ENCODE data around the gene CCDC192.

CCDC192 gene

DNA sequence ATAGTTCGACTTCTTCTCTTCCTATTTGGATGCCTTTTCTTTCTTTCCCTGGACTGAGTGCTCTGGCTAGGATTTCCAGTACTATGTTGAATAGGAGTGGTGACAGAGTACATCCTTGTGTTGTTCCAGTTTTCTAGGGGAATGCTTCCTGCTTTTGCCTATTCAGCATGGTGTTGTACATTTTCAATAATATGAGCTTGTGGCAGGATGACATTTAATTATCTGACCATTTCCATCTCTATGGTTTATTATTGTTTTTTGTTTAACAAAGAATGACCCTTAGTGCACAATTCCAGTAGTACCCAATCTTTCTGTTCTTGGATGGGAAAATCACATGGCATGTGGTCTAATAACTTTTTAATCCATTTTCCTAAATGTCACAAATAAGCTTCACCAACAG is 244.8 kb downstream of the CCDC192 start (continued):
- TF ChIP-seq, protein P1, sequence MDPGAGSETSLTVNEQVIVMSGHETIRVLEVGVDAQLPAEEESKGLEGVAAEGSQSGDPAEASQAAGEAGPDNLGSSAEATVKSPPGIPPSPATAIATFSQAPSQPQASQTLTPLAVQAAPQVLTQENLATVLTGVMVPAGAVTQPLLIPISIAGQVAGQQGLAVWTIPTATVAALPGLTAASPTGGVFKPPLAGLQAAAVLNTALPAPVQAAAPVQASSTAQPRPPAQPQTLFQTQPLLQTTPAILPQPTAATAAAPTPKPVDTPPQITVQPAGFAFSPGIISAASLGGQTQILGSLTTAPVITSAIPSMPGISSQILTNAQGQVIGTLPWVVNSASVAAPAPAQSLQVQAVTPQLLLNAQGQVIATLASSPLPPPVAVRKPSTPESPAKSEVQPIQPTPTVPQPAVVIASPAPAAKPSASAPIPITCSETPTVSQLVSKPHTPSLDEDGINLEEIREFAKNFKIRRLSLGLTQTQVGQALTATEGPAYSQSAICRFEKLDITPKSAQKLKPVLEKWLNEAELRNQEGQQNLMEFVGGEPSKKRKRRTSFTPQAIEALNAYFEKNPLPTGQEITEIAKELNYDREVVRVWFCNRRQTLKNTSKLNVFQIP (CRISPR knock-in tag; IDR thresholded peaks at IDR 0.05; ENCODE audit: borderline replicate concordance, low read depth) = no peak
- TF ChIP-seq ARNTL (CRISPR knock-in tag; IDR thresholded peaks at IDR 0.05; ENCODE audit: borderline replicate concordance, low read depth) (no peak), ZNF70 (CRISPR knock-in tag; IDR thresholded peaks at IDR 0.05) (no peak)
- TF ChIP-seq, protein P2, sequence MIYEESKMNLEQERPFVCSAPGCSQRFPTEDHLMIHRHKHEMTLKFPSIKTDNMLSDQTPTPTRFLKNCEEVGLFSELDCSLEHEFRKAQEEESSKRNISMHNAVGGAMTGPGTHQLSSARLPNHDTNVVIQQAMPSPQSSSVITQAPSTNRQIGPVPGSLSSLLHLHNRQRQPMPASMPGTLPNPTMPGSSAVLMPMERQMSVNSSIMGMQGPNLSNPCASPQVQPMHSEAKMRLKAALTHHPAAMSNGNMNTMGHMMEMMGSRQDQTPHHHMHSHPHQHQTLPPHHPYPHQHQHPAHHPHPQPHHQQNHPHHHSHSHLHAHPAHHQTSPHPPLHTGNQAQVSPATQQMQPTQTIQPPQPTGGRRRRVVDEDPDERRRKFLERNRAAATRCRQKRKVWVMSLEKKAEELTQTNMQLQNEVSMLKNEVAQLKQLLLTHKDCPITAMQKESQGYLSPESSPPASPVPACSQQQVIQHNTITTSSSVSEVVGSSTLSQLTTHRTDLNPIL (CRISPR knock-in tag; IDR thresholded peaks at IDR 0.05; ENCODE audit: low read depth) = no peak

DNA sequence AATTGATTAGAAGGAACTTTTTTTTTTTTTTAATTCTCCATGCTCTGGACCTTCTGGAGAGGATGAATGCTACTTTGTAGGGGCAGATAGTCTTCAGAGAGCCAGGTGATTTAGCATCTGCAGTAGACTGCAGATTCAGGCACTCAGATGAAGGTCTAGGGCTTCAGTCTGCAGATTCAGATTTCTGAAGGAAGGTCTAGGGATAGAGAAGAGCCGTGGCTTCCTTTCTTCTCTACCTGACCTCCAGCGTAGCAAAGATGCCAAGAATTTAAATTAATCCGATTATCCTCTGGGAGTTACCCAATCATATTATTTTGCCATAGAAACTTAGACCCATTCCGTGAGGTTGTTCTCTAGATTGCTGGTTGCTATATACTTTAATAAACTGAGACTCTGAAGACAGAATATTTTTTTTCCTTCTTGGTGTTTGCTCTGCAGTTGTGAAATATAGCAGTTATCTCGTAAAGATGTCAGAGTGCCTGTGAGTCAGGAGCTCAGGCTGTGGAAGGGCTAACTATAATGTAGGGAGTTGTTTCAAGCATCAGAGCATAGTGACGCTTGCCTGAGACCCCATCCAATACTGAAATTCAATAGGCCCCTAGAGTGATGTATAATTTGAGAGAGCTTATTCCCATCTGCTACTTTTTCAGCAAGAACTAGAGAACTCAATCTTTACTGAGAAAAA is 247.7 kb downstream of the CCDC192 start:
- no peak for TF ChIP-seq ARNTL (CRISPR knock-in tag; IDR thresholded peaks at IDR 0.05; ENCODE audit: borderline replicate concordance, low read depth)
- TF ChIP-seq, protein P3, sequence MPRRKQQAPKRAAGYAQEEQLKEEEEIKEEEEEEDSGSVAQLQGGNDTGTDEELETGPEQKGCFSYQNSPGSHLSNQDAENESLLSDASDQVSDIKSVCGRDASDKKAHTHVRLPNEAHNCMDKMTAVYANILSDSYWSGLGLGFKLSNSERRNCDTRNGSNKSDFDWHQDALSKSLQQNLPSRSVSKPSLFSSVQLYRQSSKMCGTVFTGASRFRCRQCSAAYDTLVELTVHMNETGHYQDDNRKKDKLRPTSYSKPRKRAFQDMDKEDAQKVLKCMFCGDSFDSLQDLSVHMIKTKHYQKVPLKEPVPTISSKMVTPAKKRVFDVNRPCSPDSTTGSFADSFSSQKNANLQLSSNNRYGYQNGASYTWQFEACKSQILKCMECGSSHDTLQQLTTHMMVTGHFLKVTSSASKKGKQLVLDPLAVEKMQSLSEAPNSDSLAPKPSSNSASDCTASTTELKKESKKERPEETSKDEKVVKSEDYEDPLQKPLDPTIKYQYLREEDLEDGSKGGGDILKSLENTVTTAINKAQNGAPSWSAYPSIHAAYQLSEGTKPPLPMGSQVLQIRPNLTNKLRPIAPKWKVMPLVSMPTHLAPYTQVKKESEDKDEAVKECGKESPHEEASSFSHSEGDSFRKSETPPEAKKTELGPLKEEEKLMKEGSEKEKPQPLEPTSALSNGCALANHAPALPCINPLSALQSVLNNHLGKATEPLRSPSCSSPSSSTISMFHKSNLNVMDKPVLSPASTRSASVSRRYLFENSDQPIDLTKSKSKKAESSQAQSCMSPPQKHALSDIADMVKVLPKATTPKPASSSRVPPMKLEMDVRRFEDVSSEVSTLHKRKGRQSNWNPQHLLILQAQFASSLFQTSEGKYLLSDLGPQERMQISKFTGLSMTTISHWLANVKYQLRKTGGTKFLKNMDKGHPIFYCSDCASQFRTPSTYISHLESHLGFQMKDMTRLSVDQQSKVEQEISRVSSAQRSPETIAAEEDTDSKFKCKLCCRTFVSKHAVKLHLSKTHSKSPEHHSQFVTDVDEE (CRISPR knock-in tag; IDR thresholded peaks at IDR 0.05) = no peak
- TF ChIP-seq, protein P4, sequence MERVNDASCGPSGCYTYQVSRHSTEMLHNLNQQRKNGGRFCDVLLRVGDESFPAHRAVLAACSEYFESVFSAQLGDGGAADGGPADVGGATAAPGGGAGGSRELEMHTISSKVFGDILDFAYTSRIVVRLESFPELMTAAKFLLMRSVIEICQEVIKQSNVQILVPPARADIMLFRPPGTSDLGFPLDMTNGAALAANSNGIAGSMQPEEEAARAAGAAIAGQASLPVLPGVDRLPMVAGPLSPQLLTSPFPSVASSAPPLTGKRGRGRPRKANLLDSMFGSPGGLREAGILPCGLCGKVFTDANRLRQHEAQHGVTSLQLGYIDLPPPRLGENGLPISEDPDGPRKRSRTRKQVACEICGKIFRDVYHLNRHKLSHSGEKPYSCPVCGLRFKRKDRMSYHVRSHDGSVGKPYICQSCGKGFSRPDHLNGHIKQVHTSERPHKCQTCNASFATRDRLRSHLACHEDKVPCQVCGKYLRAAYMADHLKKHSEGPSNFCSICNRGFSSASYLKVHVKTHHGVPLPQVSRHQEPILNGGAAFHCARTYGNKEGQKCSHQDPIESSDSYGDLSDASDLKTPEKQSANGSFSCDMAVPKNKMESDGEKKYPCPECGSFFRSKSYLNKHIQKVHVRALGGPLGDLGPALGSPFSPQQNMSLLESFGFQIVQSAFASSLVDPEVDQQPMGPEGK (CRISPR knock-in tag; IDR thresholded peaks at IDR 0.05; ENCODE audit: borderline replicate concordance) = no peak
- no peak for TF ChIP-seq ZNF70 (CRISPR knock-in tag; IDR thresholded peaks at IDR 0.05)
- ATAC-seq = no peak

DNA sequence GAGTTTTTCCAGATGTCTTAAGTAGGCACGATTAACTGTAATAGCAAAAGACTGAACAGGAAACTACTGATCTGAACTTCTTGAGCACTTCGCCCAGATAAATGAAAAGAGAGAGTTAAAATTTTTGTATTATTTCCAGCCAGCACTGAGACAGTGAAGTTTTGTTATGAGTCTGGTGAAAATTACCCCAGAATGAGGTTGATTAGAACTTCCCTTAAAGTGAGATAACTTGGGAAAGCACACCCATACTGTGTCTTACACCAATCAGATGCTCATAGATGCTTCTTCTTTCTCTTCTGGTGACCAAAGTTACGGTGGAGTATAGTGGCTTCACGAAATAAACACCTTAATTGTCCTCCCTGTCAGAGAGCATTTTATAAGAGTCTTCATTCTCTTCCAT is 248.6 kb downstream of the CCDC192 start:
- no peak for TF ChIP-seq TOX (CRISPR knock-in tag; IDR thresholded peaks at IDR 0.05; ENCODE audit: borderline replicate concordance)
- TF ChIP-seq SNAI2 (CRISPR knock-in tag; IDR thresholded peaks at IDR 0.05) = no peak
- TF ChIP-seq PPARA (CRISPR knock-in tag; IDR thresholded peaks at IDR 0.05; ENCODE audit: borderline replicate concordance) = no peak
- TF ChIP-seq, protein P4 (CRISPR knock-in tag; IDR thresholded peaks at IDR 0.05; ENCODE audit: borderline replicate concordance) = no peak
- TF ChIP-seq ISL1 (CRISPR knock-in tag; IDR thresholded peaks at IDR 0.05) = no peak
- no peak for TF ChIP-seq ZNF565 (CRISPR knock-in tag; conservative IDR thresholded peaks at IDR 0.05; ENCODE audit: low read depth)
- no peak for TF ChIP-seq ZC3H10 (CRISPR knock-in tag; IDR thresholded peaks at IDR 0.05)
- TF ChIP-seq, protein P3 (CRISPR knock-in tag; IDR thresholded peaks at IDR 0.05) = no peak
- TF ChIP-seq TCF4 (CRISPR knock-in tag; IDR thresholded peaks at IDR 0.05; ENCODE audit: borderline replicate concordance) = no peak
- no peak for TF ChIP-seq RARB (CRISPR knock-in tag; IDR thresholded peaks at IDR 0.05)
- ATAC-seq = no peak

All from SK-N-SH treated with all-trans-retinoic acid at 6 μM for 48 hours (cell line).